DMS53 treated with DMSO at 0.1 percent for 48 hours (cell line): Measurements from ENCODE around the gene PRR12.

ENCODE experiments used
- DNase-seq: peaks from one replicate; lab custom pipeline; 2025; ENCODE audit not compliant: unreplicated experiment; lab: John Stamatoyannopoulos, UW

PRR12 gene

GRCh38 chr19:49662011-49662410 is 71.0 kb downstream of the PRR12 start:
- no peak for DNase-seq

DNA sequence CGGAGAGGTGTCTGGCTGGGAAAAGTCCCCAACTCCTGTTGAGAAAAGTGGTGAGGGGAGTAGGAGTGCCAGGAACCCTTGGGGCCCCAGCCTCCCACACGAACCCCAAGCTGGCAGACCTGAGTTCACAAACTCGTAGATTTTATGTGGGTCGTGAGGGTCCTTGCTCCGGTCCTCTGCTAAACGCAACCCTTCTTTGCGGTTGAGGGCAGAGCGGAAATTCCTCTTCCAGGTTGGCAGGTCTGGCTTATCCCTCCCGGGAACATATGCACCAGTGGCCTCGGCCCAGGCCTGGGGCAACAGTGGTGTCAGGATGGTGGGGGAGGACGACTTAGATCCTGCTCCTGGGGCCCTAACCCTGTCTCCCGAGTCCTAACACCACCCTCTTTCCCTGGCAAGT is 72.2 kb downstream of the PRR12 start:
- no peak for DNase-seq

DNA sequence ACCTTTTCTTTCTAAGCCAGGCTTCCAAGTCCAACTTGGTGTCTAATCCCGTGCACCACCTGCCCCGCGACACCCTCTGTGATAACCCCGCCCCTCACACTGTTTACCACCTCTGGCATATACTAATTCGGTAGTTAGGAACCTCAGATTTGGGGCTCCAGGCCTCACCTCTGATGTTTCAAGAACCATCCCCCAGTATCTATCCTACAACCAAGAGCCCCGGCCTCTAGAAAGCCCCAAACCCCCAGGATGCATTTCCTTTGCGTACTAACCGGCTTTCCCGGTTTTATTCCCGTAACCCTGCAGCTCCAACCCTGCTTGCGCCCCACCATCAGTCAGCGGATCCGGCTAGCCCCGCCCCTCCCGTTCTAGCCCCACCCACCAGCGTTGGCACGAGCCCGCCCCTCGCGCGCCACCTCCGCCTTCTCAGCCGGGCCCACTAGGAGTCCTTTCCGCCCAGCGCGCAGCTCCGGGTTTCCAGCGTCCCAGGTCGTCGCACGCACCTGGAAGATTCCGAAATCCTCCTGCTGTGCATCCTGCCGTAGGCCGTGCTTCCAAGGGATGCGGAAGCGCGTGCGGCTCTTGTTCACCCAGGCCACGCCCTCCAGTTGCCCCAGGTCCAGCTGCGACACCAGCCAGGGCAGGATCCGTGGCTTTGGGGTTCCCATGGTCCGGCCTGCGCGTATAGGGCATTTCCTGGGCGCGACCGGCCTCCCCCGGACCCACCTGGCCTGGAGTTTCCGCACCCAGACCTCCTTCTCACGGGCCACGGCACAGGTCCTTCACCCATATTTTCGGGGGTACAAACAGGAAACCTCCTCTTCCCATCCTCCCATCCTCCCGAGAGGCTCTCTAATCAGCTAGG is 73.4 kb downstream of the PRR12 start:
- DNase-seq = peak; percentile 79

GRCh38 chr19:49665036-49665350 is 74.0 kb downstream of the PRR12 start:
- no peak for DNase-seq

GRCh38 chr19:49665351-49666119 is 74.6 kb downstream of the PRR12 start, which contains the start of the genes BCL2L12 and IRF3:
Gene BCL2L12, plus strand, starts transcription at chr19:49665933. Its CDS starts 760 bp downstream, at chr19:49666693.
Gene IRF3, minus strand, starts transcription at chr19:49665857. Its CDS starts 1,019 bp downstream, at chr19:49664838.
- peak; percentile 73 for DNase-seq

GRCh38 chr19:49666120-49666444 is 75.1 kb downstream of the PRR12 start:
- no peak for DNase-seq

GRCh38 chr19:49667473-49667872 is 76.5 kb downstream of the PRR12 start:
- DNase-seq = no peak

GRCh38 chr19:49669516-49669915 is 78.5 kb downstream of the PRR12 start:
- DNase-seq = no peak

- DNase-seq = peak; percentile 80
Measured at GRCh38 chr19:49672131-49672919, 81.3 kb downstream of the PRR12 start.
